ENCODE results near the gene TBX19. TPM values are rescaled to one million over a fixed set of nuclear protein-coding genes. Genes with fewer than 3 reads are reported as not detected.

Gene TBX19
- total and polyA plus RNA-seq, 2 of the 4 experiments (the other 2 are of a cell fraction): 0.18 to 0.89 TPM

- TF ChIP-seq SMC3 (IDR thresholded peaks at IDR 0.05; ENCODE audit: low read depth, low read length): no peak
- no peak for TF ChIP-seq CEBPB (IDR thresholded peaks at IDR 0.05; ENCODE audit: low read depth, low read length)
- TF ChIP-seq RAD21 (IDR thresholded peaks at IDR 0.05; ENCODE audit: low read length): no peak
- no peak for TF ChIP-seq POLR2A (IDR thresholded peaks at IDR 0.05; ENCODE audit: low read depth, low read length)
- no peak for TF ChIP-seq RFX5 (IDR thresholded peaks at IDR 0.05; ENCODE audit: low read depth, low read length)
- no peak for TF ChIP-seq CTCF (conservative IDR thresholded peaks at IDR 0.05; ENCODE audit: low read depth, low read length)
- no peak for TF ChIP-seq FOS (IDR thresholded peaks at IDR 0.05; ENCODE audit: low read depth, low read length)
- H3K4ac ChIP-seq (ENCODE audit: low read depth, low read length): no peak overlapping the region
- no peak overlapping the region for H2BK120ac ChIP-seq (ENCODE audit: low read depth, low read length)
- ChIA-PET CTCF (interaction anchor here (0.6 to 2.2 kb wide), 12 partner anchors 9 to 1000 kb away, joined by 3 to 12 read pairs (median 6); no protein-coding TSS in a partner anchor), POLR2A (ENCODE audit: unreplicated experiment) (no interaction called here)
- in situ Hi-C loops (cut with MboI; ENCODE audit: low sequenced_read_pairs): loop anchor here (25.0 kb wide), 1 partner anchor 1019 kb away; the partner anchor contains the start of genes BLZF1 and NME7
- 75% methylated on average over 5 of the region's 6 CpGs; no CpG with 5 or more reads in 1 of the 2 experiments for WGBS, 2 experiments (ENCODE audit: extremely low coverage in 2 of 2, insufficient read length in 1 of 2)
- H3K36me3 ChIP-seq (ENCODE audit: control insufficient read depth, insufficient read depth, low read length): no peaks in the 10 kb centered on the region
- no peaks in the 10 kb centered on the region for H3K9me3 ChIP-seq (ENCODE audit: control insufficient read depth, insufficient read depth, low read length)
- no peak overlapping the region for H2BK5ac ChIP-seq (ENCODE audit: low read depth, low read length, poor library complexity, severe bottlenecking)
- no peak overlapping the region for H3K23ac ChIP-seq (ENCODE audit: low read depth, low read length)
- H3K4me2 ChIP-seq (ENCODE audit: low read depth, low read length): no peak overlapping the region
- H2BK20ac ChIP-seq (ENCODE audit: low read depth, low read length): no peak overlapping the region
- DNase-seq: no peak
- no peak overlapping the region for H4K91ac ChIP-seq (ENCODE audit: insufficient read depth, low read depth, low read length)
- H3K9ac ChIP-seq (ENCODE audit: low read depth, low read length): no peak overlapping the region
- no TSS peak for BruUV-seq (replicated peaks)
- no peaks in the 10 kb centered on the region for H3K4me1 ChIP-seq (ENCODE audit: control insufficient read depth, insufficient read depth, low read length)
- no peak overlapping the region for H4K8ac ChIP-seq (ENCODE audit: low read depth in 2 of 2, low read length in 2 of 2)
- H3K27me3 ChIP-seq (ENCODE audit: control insufficient read depth, insufficient read depth, low read length): peaks cover under 1% of the 10 kb centered on the region
- H3K9me1 ChIP-seq (ENCODE audit: insufficient read depth, low read length): no peaks in the 10 kb centered on the region
- H4K5ac ChIP-seq (ENCODE audit: low read depth, low read length): no peak overlapping the region
- H3K4me3 ChIP-seq (ENCODE audit: insufficient read depth, low read depth, low read length): no peak overlapping the region
- no peak overlapping the region for H3K56ac ChIP-seq (ENCODE audit: extremely low read depth, insufficient read depth, low read length)
- H3K14ac ChIP-seq (replicated peaks; ENCODE audit: low read depth, low read length): no peak overlapping the region
- intact Hi-C loops (cut with micrococcal nuclease): loop anchor here (2.0 kb wide), 2 partner anchors 231 to 1005 kb away; no protein-coding TSS in a partner anchor
- peak overlapping the region; percentile 42 for H2AK9ac ChIP-seq (replicated peaks; ENCODE audit: low read depth, low read length, poor library complexity)
- dilution Hi-C loops (cut with HindIII; ENCODE audit: low sequenced_read_pairs, unreplicated experiment): no loop called here
- H2AK5ac ChIP-seq (ENCODE audit: low read depth, low read length): no peak overlapping the region
- H2BK15ac ChIP-seq (ENCODE audit: low read depth, low read length): no peak overlapping the region
- no peak for ATAC-seq (ENCODE audit: low read depth)
- H4K20me1 ChIP-seq (ENCODE audit: insufficient read depth, low read length): no peaks in the 10 kb centered on the region
- H3K18ac ChIP-seq (ENCODE audit: low read depth, low read length): no peak overlapping the region
- no peak overlapping the region for H3K27ac ChIP-seq (ENCODE audit: insufficient read depth, low read length)
- no peak overlapping the region for H2AFZ ChIP-seq (replicated peaks; ENCODE audit: low read length, poor library complexity)
- no peaks in the 10 kb centered on the region for H3K79me1 ChIP-seq (ENCODE audit: low read depth in 1 of 2, low read length in 2 of 2)
Measured at GRCh38 chr1:168343566-168343965, 62.9 kb downstream of the TBX19 start.
